Measurements from ENCODE around the gene NUBPL.
"Not testable (repeated sequence)": the region's sequence is repeated elsewhere in the genome, so short reads cannot be mapped to it uniquely, and the experiment has no call there.

The NUBPL gene

DNA sequence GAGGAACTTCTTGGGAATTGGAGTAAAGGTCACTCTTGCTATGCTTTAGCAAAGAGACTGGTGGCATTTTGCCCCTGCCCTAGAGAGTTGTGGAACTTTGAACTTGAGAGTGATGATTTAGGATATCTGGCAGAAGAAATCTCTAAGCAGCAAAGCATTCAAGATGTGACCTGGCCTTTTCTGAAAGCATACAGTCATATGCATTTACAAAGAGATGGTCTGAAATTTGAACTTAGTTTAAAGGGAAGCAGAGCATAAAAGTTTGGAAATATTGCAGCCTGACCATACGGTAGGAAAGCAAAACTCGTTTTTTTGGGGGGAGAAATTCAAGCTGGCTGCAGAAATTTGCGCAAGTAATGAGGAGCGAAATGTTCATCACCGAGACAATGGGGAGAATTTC is 60.9 kb downstream of the NUBPL start:
- no peaks in the 10 kb centered on the region for H3K9me3 ChIP-seq (replicated peaks; ENCODE audit: insufficient read depth, low read length)
- H3K4me3 ChIP-seq (ENCODE audit: low read length), result no peak overlapping the region
- H3K4me1 ChIP-seq (ENCODE audit: low read length), result no peaks in the 10 kb centered on the region
- H3K27ac ChIP-seq (ENCODE audit: low read length), result no peak overlapping the region
- TF ChIP-seq EZH2 (optimal IDR thresholded peaks at IDR 0.05; ENCODE audit: low read depth, low read length) (no peak), EZH2phosphoT487 (IDR thresholded peaks at IDR 0.05; ENCODE audit: low read length) (no peak)
- TF ChIP-seq, protein P1, sequence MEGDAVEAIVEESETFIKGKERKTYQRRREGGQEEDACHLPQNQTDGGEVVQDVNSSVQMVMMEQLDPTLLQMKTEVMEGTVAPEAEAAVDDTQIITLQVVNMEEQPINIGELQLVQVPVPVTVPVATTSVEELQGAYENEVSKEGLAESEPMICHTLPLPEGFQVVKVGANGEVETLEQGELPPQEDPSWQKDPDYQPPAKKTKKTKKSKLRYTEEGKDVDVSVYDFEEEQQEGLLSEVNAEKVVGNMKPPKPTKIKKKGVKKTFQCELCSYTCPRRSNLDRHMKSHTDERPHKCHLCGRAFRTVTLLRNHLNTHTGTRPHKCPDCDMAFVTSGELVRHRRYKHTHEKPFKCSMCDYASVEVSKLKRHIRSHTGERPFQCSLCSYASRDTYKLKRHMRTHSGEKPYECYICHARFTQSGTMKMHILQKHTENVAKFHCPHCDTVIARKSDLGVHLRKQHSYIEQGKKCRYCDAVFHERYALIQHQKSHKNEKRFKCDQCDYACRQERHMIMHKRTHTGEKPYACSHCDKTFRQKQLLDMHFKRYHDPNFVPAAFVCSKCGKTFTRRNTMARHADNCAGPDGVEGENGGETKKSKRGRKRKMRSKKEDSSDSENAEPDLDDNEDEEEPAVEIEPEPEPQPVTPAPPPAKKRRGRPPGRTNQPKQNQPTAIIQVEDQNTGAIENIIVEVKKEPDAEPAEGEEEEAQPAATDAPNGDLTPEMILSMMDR (IDR thresholded peaks at IDR 0.05; ENCODE audit: low read length), result no peak
- no peak overlapping the region for H2AFZ ChIP-seq (ENCODE audit: low read length)
- no peaks in the 10 kb centered on the region for H3K79me2 ChIP-seq (ENCODE audit: low read length)
- no peak overlapping the region for H3K9ac ChIP-seq (ENCODE audit: low read length)
- no peaks in the 10 kb centered on the region for H3K27me3 ChIP-seq (replicated peaks; ENCODE audit: insufficient read depth, low read length)
- no peaks in the 10 kb centered on the region for H3K9me2 ChIP-seq (replicated peaks; ENCODE audit: insufficient read depth, low read length)
- no peak overlapping the region for H3K4me2 ChIP-seq (ENCODE audit: low read depth, low read length)
- no peaks in the 10 kb centered on the region for H3K36me3 ChIP-seq (replicated peaks; ENCODE audit: insufficient read depth, low read length)
- no peaks in the 10 kb centered on the region for H3F3A ChIP-seq (ENCODE audit: insufficient read depth, low read length)
- H4K20me1 ChIP-seq (ENCODE audit: insufficient read depth, low read length), result no peaks in the 10 kb centered on the region
- no peak for DNase-seq

DNA sequence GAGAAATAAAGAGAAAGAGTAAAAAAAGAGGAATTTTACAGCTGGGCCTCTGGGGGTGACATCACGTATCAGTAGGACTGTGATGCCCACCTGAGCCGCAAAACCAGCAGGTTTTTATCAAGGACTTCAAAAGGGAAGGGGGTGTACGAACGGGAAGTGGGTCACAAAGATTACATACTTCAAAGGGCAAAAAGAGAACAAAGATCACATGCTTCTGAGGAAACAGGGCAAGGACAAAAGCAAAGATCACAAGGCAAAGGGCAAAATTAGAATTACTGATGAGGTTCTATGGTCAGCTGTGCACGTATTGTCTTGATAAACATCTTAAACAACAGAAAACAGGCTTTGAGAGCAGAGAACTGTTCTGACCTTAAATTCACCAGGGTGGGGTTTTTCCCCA is 91.7 kb downstream of the NUBPL start:
- not testable (repeated sequence) for DNase-seq; H3K9ac ChIP-seq (ENCODE audit: low read length); H3K9me3 ChIP-seq (replicated peaks; ENCODE audit: insufficient read depth, low read length); H3K27me3 ChIP-seq (replicated peaks; ENCODE audit: insufficient read depth, low read length); H3F3A ChIP-seq (ENCODE audit: insufficient read depth, low read length); H3K27ac ChIP-seq (ENCODE audit: low read length); H2AFZ ChIP-seq (ENCODE audit: low read length); H3K4me3 ChIP-seq (ENCODE audit: low read length); H3K4me1 ChIP-seq (ENCODE audit: low read length); H3K79me2 ChIP-seq (ENCODE audit: low read length); H3K4me2 ChIP-seq (ENCODE audit: low read depth, low read length); H3K9me2 ChIP-seq (replicated peaks; ENCODE audit: insufficient read depth, low read length); H3K36me3 ChIP-seq (replicated peaks; ENCODE audit: insufficient read depth, low read length); H4K20me1 ChIP-seq (ENCODE audit: insufficient read depth, low read length)

DNA sequence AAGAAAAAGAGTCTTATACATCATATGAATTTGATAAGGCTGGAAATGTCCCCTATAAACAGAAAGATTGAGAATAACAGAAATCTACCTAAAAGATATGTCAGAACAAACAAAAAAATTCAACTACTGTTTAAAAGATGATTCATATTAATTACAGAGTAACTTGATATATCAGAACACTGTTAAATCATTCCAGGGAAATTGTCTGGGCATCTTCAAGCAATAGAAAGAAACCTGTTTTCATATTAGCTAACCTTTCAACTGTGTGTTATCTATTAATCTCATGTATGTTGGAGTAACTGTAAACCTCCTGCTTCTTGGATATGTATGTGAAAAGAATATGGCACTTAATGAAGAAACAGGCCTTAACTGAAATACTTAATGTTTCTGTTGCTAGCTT is 96.7 kb downstream of the NUBPL start:
- no peaks in the 10 kb centered on the region for H3K79me2 ChIP-seq (ENCODE audit: low read length)
- H3F3A ChIP-seq (ENCODE audit: insufficient read depth, low read length), result no peaks in the 10 kb centered on the region
- H3K4me2 ChIP-seq (ENCODE audit: low read depth, low read length), result no peak overlapping the region
- no peaks in the 10 kb centered on the region for H3K9me3 ChIP-seq (replicated peaks; ENCODE audit: insufficient read depth, low read length)
- no peaks in the 10 kb centered on the region for H4K20me1 ChIP-seq (ENCODE audit: insufficient read depth, low read length)
- no peak overlapping the region for H3K9ac ChIP-seq (ENCODE audit: low read length)
- no peak overlapping the region for H3K27ac ChIP-seq (ENCODE audit: low read length)
- H2AFZ ChIP-seq (ENCODE audit: low read length), result no peak overlapping the region
- no peaks in the 10 kb centered on the region for H3K36me3 ChIP-seq (replicated peaks; ENCODE audit: insufficient read depth, low read length)
- no peak for TF ChIP-seq EZH2 (optimal IDR thresholded peaks at IDR 0.05; ENCODE audit: low read depth, low read length)
- no peak for TF ChIP-seq EZH2phosphoT487 (IDR thresholded peaks at IDR 0.05; ENCODE audit: low read length)
- TF ChIP-seq, protein P1 (IDR thresholded peaks at IDR 0.05; ENCODE audit: low read length), result no peak
- H3K4me1 ChIP-seq (ENCODE audit: low read length), result no peaks in the 10 kb centered on the region
- H3K9me2 ChIP-seq (replicated peaks; ENCODE audit: insufficient read depth, low read length), result no peaks in the 10 kb centered on the region
- no peak overlapping the region for H3K4me3 ChIP-seq (ENCODE audit: low read length)
- no peak for DNase-seq
- H3K27me3 ChIP-seq (replicated peaks; ENCODE audit: insufficient read depth, low read length), result no peaks in the 10 kb centered on the region

DNA sequence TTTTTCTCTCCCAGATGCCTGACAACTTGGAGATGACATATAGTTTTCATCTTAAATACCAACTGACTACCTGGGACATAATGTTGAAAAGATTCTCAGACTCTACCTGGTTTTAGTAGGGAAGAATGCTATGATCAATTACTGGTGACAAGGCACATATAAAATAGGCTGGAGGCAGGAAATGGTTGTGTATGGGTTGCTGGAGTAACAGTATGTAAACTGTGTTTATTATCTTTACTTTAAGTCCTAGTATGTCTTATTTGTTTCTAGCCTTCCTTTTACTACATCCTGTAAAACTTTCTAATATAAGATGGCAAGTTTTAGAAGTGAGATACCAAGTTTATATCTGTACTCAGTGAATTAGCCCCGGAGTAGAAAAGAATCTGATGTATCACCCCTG is 98.1 kb downstream of the NUBPL start:
- Histone ChIP-seq H3K36me3 (replicated peaks; ENCODE audit: insufficient read depth, low read length) (no peaks in the 10 kb centered on the region), H3F3A (ENCODE audit: insufficient read depth, low read length) (no peaks in the 10 kb centered on the region), H3K4me1 (ENCODE audit: low read length) (no peaks in the 10 kb centered on the region), H3K27ac (ENCODE audit: low read length) (no peak overlapping the region), H3K9ac (ENCODE audit: low read length) (no peak overlapping the region), H4K20me1 (ENCODE audit: insufficient read depth, low read length) (no peaks in the 10 kb centered on the region), H3K27me3 (replicated peaks; ENCODE audit: insufficient read depth, low read length) (no peaks in the 10 kb centered on the region), H3K4me3 (ENCODE audit: low read length) (no peak overlapping the region), H3K9me3 (replicated peaks; ENCODE audit: insufficient read depth, low read length) (no peaks in the 10 kb centered on the region), H3K4me2 (ENCODE audit: low read depth, low read length) (no peak overlapping the region), H3K79me2 (ENCODE audit: low read length) (no peaks in the 10 kb centered on the region), H2AFZ (ENCODE audit: low read length) (no peak overlapping the region), H3K9me2 (replicated peaks; ENCODE audit: insufficient read depth, low read length) (no peaks in the 10 kb centered on the region)
- TF ChIP-seq, protein P1 (IDR thresholded peaks at IDR 0.05; ENCODE audit: low read length), result no peak
- TF ChIP-seq EZH2phosphoT487 (IDR thresholded peaks at IDR 0.05; ENCODE audit: low read length), result no peak
- no peak for TF ChIP-seq EZH2 (optimal IDR thresholded peaks at IDR 0.05; ENCODE audit: low read depth, low read length)
- no peak for DNase-seq

Data from MM.1S (cell line).